H9 (cell line): ENCODE results near the gene HS6ST3. TPM values are rescaled to one million over a fixed set of nuclear protein-coding genes. Genes with fewer than 3 reads are reported as not detected.

ENCODE experiments used
- DNase-seq: peaks from one replicate; pipeline ENCODE4 v3.0.0-alpha.2; 2017
- H2AFZ ChIP-seq: one replicate; pipeline ENCODE4 v1.6.1; 2013; ENCODE audit warnings: mild to moderate bottlenecking, low read length, control low read depth, moderate library complexity
- H2AK5ac ChIP-seq: 2 replicates; pipeline ENCODE4 v1.6.1; 2013; ENCODE audit warnings: low read length, control low read depth, mixed read lengths; ENCODE audit not compliant: insufficient read length
- H2BK120ac ChIP-seq: one replicate; pipeline ENCODE4 v1.6.1; 2013; ENCODE audit warnings: low read depth, mild to moderate bottlenecking, low read length, control low read depth, inconsistent platforms; ENCODE audit not compliant: poor library complexity, severe bottlenecking
- H2BK12ac ChIP-seq: 2 replicates; pipeline ENCODE4 v1.6.1; 2013; ENCODE audit warnings: low read length, control low read depth, mixed read lengths, low read depth; ENCODE audit not compliant: insufficient read length
- H2BK15ac ChIP-seq: 2 replicates; pipeline ENCODE4 v1.6.1; 2013; ENCODE audit warnings: low read depth, low read length, control low read depth
- H2BK20ac ChIP-seq: one replicate; pipeline ENCODE4 v1.6.1; 2013; ENCODE audit warnings: low read depth, mild to moderate bottlenecking, low read length, control low read depth, inconsistent platforms; ENCODE audit not compliant: poor library complexity, severe bottlenecking
- H2BK5ac ChIP-seq: 2 replicates; pipeline ENCODE4 v1.6.1; 2013; ENCODE audit warnings: low read length, control low read depth, mixed read lengths; ENCODE audit not compliant: insufficient read length
- H3K14ac ChIP-seq: 2 replicates; pipeline ENCODE4 v1.6.1; 2013; ENCODE audit warnings: low read length, control low read depth; ENCODE audit not compliant: insufficient read depth
- H3K18ac ChIP-seq: 2 replicates; pipeline ENCODE4 v1.6.1; 2013; ENCODE audit warnings: low read depth, mild to moderate bottlenecking, mixed read lengths, low read length, control low read depth; ENCODE audit not compliant: insufficient read length
- H3K23ac ChIP-seq: 2 replicates; pipeline ENCODE4 v1.6.1; 2013; ENCODE audit warnings: low read length, control low read depth, mixed read lengths, low read depth; ENCODE audit not compliant: insufficient read length
- H3K23me2 ChIP-seq: 2 replicates; pipeline ENCODE4 v1.6.1; 2013; ENCODE audit warnings: low read depth, mild to moderate bottlenecking, mixed read lengths, low read length, control low read depth; ENCODE audit not compliant: insufficient read length, poor library complexity, severe bottlenecking
- H3K27ac ChIP-seq: 2 replicates; pipeline ENCODE4 v1.5.1; 2013; ENCODE audit warnings: low read length, control low read depth, mixed read lengths, low read depth; ENCODE audit not compliant: insufficient read length
- H3K27me3 ChIP-seq: 2 replicates; pipeline ENCODE4 v1.6.1; 2013; ENCODE audit warnings: low read length, control low read depth, inconsistent platforms; ENCODE audit not compliant: insufficient read depth
- H3K4ac ChIP-seq: 2 replicates; pipeline ENCODE4 v1.6.1; 2013; ENCODE audit warnings: low read depth, mild to moderate bottlenecking, control low read depth, inconsistent platforms, low read length, moderate library complexity
- H3K4me1 ChIP-seq: 2 replicates; pipeline ENCODE4 v1.6.1; 2013; ENCODE audit warnings: low read length, control low read depth, inconsistent platforms; ENCODE audit not compliant: insufficient read depth
- H3K4me2 ChIP-seq: 2 replicates; pipeline ENCODE4 v1.6.1; 2013; ENCODE audit warnings: low read length, control low read depth, mixed read lengths; ENCODE audit not compliant: insufficient read length, insufficient read depth
- H3K56ac ChIP-seq: 2 replicates; pipeline ENCODE4 v1.6.1; 2013; ENCODE audit warnings: low read depth, mild to moderate bottlenecking, mixed read lengths, low read length, control low read depth; ENCODE audit not compliant: insufficient read length
- H3K79me1 ChIP-seq: 2 replicates; pipeline ENCODE4 v1.6.1; 2013; ENCODE audit warnings: low read depth, mild to moderate bottlenecking, moderate library complexity, low read length, control low read depth, inconsistent platforms; ENCODE audit not compliant: insufficient read depth, poor library complexity, severe bottlenecking
- H3K79me2 ChIP-seq: 2 replicates; pipeline ENCODE4 v1.6.1; 2013; ENCODE audit warnings: low read length, control low read depth, inconsistent platforms; ENCODE audit not compliant: insufficient read depth
- H3K9ac ChIP-seq: 2 replicates; pipeline ENCODE4 v1.6.1; 2013; ENCODE audit warnings: low read length, control low read depth, mixed read lengths; ENCODE audit not compliant: insufficient read length; ENCODE audit errors: extremely low read depth
- H3K9me3 ChIP-seq: one replicate; pipeline ENCODE4 v1.6.1; 2013; ENCODE audit warnings: low read depth, low read length, inconsistent platforms; ENCODE audit not compliant: control insufficient read depth
- H3T11ph ChIP-seq: one replicate; pipeline ENCODE4 v1.6.1; 2013; ENCODE audit warnings: mild to moderate bottlenecking, low read length, control low read depth, inconsistent platforms
- H4K20me1 ChIP-seq: one replicate; pipeline ENCODE4 v1.6.1; 2013; ENCODE audit not compliant: control insufficient read depth, insufficient read length, insufficient read depth
- H4K5ac ChIP-seq: 2 replicates; pipeline ENCODE4 v1.6.1; 2013; ENCODE audit warnings: low read depth, mild to moderate bottlenecking, mixed read lengths, low read length, control low read depth; ENCODE audit not compliant: insufficient read length
- H4K8ac ChIP-seq: replicated peaks from 2 replicates; pipeline ENCODE4 v1.6.1; 2013; ENCODE audit warnings: low read length, control low read depth, mixed read lengths, low read depth; ENCODE audit not compliant: insufficient read length
- H4K91ac ChIP-seq: 2 replicates; pipeline ENCODE4 v1.6.1; 2013; ENCODE audit warnings: low read depth, mild to moderate bottlenecking, moderate library complexity, mixed read lengths, low read length, control low read depth; ENCODE audit not compliant: insufficient read length
- H3K27ac Mint-ChIP-seq, 3 experiments: 2 replicates in 2 of 3; 3 replicates in 1 of 3; pipeline ENCODE4 v1.8.0; 2020 to 2021; ENCODE audit warnings: mixed read lengths in 3 of 3, mild to moderate bottlenecking in 1 of 3, moderate library complexity in 1 of 3
- H3K27me3 Mint-ChIP-seq: 2 replicates; pipeline ENCODE4 v1.8.0; 2021; ENCODE audit warnings: low read depth, mild to moderate bottlenecking, moderate library complexity, mixed read lengths
- H3K36me3 Mint-ChIP-seq, 3 experiments: 2 replicates in 2 of 3; 3 replicates in 1 of 3; pipeline ENCODE4 v1.8.0; 2020 to 2021; ENCODE audit warnings: low read depth in 3 of 3, mixed read lengths in 3 of 3; ENCODE audit not compliant: insufficient read depth in 1 of 3
- H3K4me1 Mint-ChIP-seq, 2 experiments: 2 replicates each; pipeline ENCODE4 v1.8.0; 2020; ENCODE audit warnings: mixed read lengths in 2 of 2
- H3K4me3 Mint-ChIP-seq, 2 experiments: 2 replicates in 1 of 2; 3 replicates in 1 of 2; pipeline ENCODE4 v1.8.0; 2020 to 2021; ENCODE audit warnings: mild to moderate bottlenecking in 2 of 2, mixed read lengths in 2 of 2, moderate library complexity in 1 of 2
- H3K9me3 Mint-ChIP-seq, 2 experiments: 2 replicates in 1 of 2; 3 replicates in 1 of 2; pipeline ENCODE4 v1.8.0; 2020; ENCODE audit warnings: mild to moderate bottlenecking in 2 of 2, mixed read lengths in 2 of 2, moderate library complexity in 1 of 2
- CTCF ChIP-seq: fragments of 200-600 bp; sonication (generic); conservative IDR thresholded peaks from 3 replicates; pipeline ENCODE4 v1.8.0; 2021; ENCODE audit warnings: antibody characterized with exemption, mild to moderate bottlenecking
- WGBS: extraction: QIAGEN DNeasy Blood & Tissue Kit; methylation state at CpG from one replicate; pipeline ENCODE4 v1.1.7; 2013; ENCODE audit warnings: missing lambda C conversion rate, low lambda C conversion rate, mixed read lengths; ENCODE audit not compliant: insufficient read length; ENCODE audit errors: extremely low coverage; 5-methylcytosine and 5-hydroxymethylcytosine counted together
- total RNA-seq: library from RNA; stranded (reverse); gene quantifications from 2 replicates; pipeline ENCODE4 v1.2.1, GENCODE V29; 2021

HS6ST3 gene
- total RNA-seq, 1 experiment from 2014 or later: 0.44 TPM

GRCh38 chr13:96769874-96770273 lies 680.0 kb downstream of the HS6ST3 start:
- no peak overlapping the region for H2AK5ac ChIP-seq

More at GRCh38 chr13:96769874-96770273, 680.0 kb downstream of the HS6ST3 start:
- Histone ChIP-seq H2BK12ac (no peak overlapping the region), H3T11ph (no peak overlapping the region), H3K14ac (no peak overlapping the region), H3K4me2 (no peak overlapping the region), H3K27me3 (no peaks in the 10 kb centered on the region), H3K23me2 (no peaks in the 10 kb centered on the region), H4K8ac (no peak overlapping the region), H3K79me2 (no peaks in the 10 kb centered on the region), H3K23ac (no peak overlapping the region), H4K20me1 (no peaks in the 10 kb centered on the region), H2BK5ac (no peak overlapping the region), H3K4me1 (peaks cover 4% of the 10 kb centered on the region; the same call in 1 of the 2 replicates), H3K4ac (no peak overlapping the region), H2BK20ac (no peak overlapping the region), H3K56ac (no peak overlapping the region), H4K5ac (no peak overlapping the region), H3K9me3 (no peaks in the 10 kb centered on the region), H3K9ac (no peak overlapping the region), H2BK15ac (no peak overlapping the region), H3K79me1 (no peaks in the 10 kb centered on the region), H3K18ac (no peak overlapping the region), H2AFZ (no peak overlapping the region), H2BK120ac (no peak overlapping the region), H4K91ac (no peak overlapping the region), H3K27ac (no peak overlapping the region)
- Mint-ChIP-seq H3K4me3 (no peak overlapping the region), H3K36me3 (peaks cover 0 to 2% (median 0%) of the 10 kb centered on the region in 3 experiments; a peak in 2 of 7 replicates), H3K4me1 (peaks cover 15 to 34% of the 10 kb centered on the region in 2 experiments), H3K27ac (peak overlapping the region in 1 of 3 experiments; percentile 12; a peak in 1 of 7 replicates), H3K27me3 (no peaks in the 10 kb centered on the region), H3K9me3 (peaks cover 0 to 2% of the 10 kb centered on the region in 2 experiments; a peak in 1 of 5 replicates)
- TF ChIP-seq CTCF: no peak
- no peak for DNase-seq
- no CpG with 5 or more reads among the region's 1 CpG for WGBS
